T1000 (cell line): ENCODE measurements around the gene ACER3.

ENCODE experiments used
- DNase-seq: peaks from one replicate; lab custom pipeline; 2025; ENCODE audit warnings: mixed read lengths; lab: John Stamatoyannopoulos, UW

ACER3 gene

DNA sequence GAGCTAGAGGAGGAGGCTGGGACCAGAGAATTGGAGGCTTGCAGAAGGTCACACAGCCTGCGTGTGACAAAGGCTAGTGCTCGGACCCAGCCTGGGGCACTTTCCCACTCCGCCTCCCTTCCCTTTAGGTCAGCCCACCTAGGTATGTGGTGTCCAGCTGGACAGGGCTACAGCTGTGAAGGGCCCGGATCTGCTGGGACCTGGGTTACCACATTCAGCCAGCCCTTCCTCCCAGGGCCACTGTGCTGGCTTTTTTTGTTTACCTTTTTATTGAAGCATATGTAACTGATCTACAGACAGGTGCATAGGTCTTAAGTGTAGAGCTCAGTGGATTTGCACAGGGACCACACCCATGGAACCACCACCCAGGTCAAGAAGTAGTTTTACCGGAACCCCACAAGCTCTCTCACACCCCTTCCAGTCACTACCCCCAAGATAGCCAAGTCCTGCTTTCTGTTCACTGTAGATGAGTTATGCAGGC, 214.7 kb downstream of the ACER3 start:
- DNase-seq: no peak
